ENCODE results near the gene GUCA1C.

- TF ChIP-seq CTCF (IDR thresholded peaks at IDR 0.05): no peak
- TF ChIP-seq POLR2AphosphoS5 (IDR thresholded peaks at IDR 0.05): no peak
- TF ChIP-seq POLR2A (IDR thresholded peaks at IDR 0.05): no peak
Observed at GRCh38 chr3:108976058-108976457, 22.4 kb upstream of the GUCA1C start.

Measured in prostate gland (tissue), 2 donors.